Stimulated activated CD8-positive, alpha-beta memory T cell treated with anti-CD3 and anti-CD28 coated beads, Interleukin-15, amount 100 ng/mL, for 24 hours (primary cell): ENCODE data around the gene FCHO2.

Experiments
- DNase-seq: peaks from one replicate; pipeline ENCODE4 v3.0.0-alpha.2; 2020; ENCODE audit warnings: low read depth

FCHO2 gene

DNA sequence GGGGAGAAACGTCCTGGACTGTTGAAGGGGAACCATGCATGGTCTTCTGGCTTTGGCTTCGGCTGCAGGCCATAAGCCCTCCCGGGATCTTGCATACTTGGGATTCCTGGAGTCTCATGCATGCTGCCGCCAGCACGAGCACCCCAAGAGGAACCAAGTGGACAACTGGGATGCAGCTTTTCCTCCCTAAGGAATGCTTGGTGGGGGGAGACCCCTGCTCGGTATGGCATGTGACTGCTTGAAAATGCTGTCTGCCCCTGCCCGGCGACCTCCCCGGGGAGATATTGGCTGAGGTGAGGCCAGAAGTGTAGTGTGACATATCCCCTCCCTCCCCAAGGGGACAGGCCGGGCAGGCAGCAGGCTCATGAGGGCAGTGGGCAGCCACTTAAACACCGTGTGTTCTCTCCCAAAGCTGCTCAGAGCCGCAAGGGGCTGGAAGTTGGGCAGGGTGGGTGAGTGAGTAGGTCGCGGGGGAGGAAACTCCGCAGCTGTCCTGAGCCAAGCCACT, 180.3 kb downstream of the FCHO2 start:
- DNase-seq, result no peak

DNA sequence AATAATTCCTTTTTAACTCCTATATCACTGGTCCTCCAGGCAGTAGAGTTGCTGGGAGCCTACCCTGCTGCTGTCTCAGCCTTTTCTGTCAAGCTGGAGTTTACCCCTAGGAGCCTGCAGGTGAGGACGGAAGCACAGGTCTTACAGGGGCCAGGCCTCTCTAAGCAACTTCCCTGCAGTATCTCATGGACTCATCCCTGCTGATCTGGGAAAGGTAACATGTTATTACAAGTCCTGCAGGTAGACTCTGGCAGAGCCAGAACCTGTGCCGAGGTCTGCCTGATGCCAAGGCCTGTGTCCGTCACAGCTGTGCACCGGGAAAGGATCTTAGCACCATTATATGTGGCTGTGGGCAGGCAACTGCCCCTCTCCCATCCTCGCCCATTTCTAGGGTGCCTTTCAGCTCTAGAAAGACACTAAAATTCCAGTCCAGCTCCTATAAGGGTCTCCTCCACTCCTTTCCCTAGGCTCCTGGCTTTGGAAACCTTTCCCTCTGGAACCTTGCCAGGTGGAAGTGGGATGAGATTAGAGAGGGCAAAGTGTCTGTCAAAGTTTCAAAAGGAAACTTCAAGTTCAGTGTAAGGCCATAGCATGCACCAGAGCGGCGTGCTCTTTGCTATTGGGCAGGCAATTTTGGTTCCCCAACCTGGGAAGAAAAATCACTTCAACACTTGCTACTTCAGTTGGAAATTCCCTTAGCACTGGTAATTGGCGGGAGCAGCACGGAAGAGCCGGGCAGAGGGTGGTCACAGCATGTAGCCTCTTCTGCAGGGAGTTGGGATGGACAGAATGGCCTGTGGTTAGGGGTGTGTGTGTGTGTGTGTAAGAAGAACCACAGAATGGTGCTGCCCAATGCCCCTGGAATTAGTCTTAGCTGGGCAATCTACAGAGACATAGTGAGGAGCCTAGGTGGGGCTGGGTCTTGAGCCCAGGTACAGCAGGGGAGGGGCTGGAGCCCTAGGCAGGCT, 182.0 kb downstream of the FCHO2 start:
- no peak for DNase-seq

DNA sequence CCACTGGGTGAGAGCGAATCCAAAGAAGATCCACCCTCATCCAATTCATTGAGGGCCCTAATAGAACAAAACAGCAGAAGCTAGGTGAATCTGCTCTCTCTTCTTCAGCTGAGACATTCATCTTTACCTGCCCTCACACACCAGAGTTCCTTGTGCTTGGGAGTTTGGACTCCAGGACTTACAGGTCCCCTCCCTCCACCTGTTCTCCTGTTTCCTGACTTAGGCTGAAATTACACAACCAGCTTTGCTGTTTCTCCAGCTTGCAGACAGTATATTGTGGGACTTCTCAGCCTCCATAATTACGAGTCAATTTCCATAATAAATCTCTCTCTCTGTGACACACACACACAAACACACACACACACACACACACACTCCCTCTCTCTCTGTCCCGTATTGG, 183.6 kb downstream of the FCHO2 start:
- DNase-seq, result no peak
